ENCODE results near the gene ICE1.
"Not testable (repeated sequence)": the region's sequence is repeated elsewhere in the genome, so short reads cannot be mapped to it uniquely, and the experiment has no call there.

The ICE1 gene

DNA sequence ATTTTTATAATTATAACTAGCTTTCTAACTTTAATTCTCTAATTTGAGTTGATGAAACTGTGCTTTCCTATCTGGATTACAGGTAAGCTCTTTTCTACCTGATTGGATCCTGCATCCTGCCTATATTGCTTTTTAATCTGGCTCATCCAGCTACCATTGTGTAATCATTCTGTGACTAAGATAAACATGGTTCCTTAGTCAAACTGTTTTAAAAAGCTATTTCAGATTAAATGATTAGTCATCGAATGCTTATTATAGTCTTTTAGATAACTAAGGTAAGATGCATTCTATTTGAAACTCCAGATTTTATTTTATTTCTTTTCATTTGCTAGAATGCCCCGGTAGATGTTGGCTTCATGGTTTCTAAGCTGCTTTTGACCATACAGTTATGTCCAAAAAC lies 50.7 kb downstream of the ICE1 start:
- no peaks in the 10 kb centered on the region for H3K27me3 ChIP-seq (ENCODE audit: insufficient read depth, low read length)
- H3K4me3 ChIP-seq (ENCODE audit: low read length): no peak overlapping the region
- H3K4me1 ChIP-seq (ENCODE audit: insufficient read depth, low read length): no peaks in the 10 kb centered on the region
- H3K36me3 ChIP-seq (ENCODE audit: insufficient read depth, low read length): peaks cover 42% of the 10 kb centered on the region
- H3K9me3 ChIP-seq (ENCODE audit: low read length): no peaks in the 10 kb centered on the region
- no peak overlapping the region for H2AFZ ChIP-seq (ENCODE audit: low read depth, low read length)

- H2AFZ ChIP-seq (ENCODE audit: low read depth, low read length): no peak overlapping the region
- peaks cover 41% of the 10 kb centered on the region for H3K36me3 ChIP-seq (ENCODE audit: insufficient read depth, low read length)
- no peaks in the 10 kb centered on the region for H3K9me3 ChIP-seq (ENCODE audit: low read length)
- H3K27me3 ChIP-seq (ENCODE audit: insufficient read depth, low read length): no peaks in the 10 kb centered on the region
- H3K4me3 ChIP-seq (ENCODE audit: low read length): no peak overlapping the region
- H3K4me1 ChIP-seq (ENCODE audit: insufficient read depth, low read length): no peaks in the 10 kb centered on the region
Measured at GRCh38 chr5:5474961-5475360, 52.5 kb downstream of the ICE1 start.

GRCh38 chr5:5475975-5476374 lies 53.5 kb downstream of the ICE1 start:
- no peaks in the 10 kb centered on the region for H3K9me3 ChIP-seq (ENCODE audit: low read length)
- H3K36me3 ChIP-seq (ENCODE audit: insufficient read depth, low read length): peaks cover 41% of the 10 kb centered on the region
- H3K4me3 ChIP-seq (ENCODE audit: low read length): no peak overlapping the region
- H3K4me1 ChIP-seq (ENCODE audit: insufficient read depth, low read length): no peaks in the 10 kb centered on the region
- H3K27me3 ChIP-seq (ENCODE audit: insufficient read depth, low read length): no peaks in the 10 kb centered on the region
- H2AFZ ChIP-seq (ENCODE audit: low read depth, low read length): no peak overlapping the region

- H3K9me3 ChIP-seq (ENCODE audit: low read length); H3K4me1 ChIP-seq (ENCODE audit: insufficient read depth, low read length); H3K27me3 ChIP-seq (ENCODE audit: insufficient read depth, low read length); H2AFZ ChIP-seq (ENCODE audit: low read depth, low read length); H3K4me3 ChIP-seq (ENCODE audit: low read length): not testable (repeated sequence)
- H3K36me3 ChIP-seq (ENCODE audit: insufficient read depth, low read length): peaks cover 43% of the 10 kb centered on the region
Measured at GRCh38 chr5:5479578-5479977, 57.1 kb downstream of the ICE1 start.

DNA sequence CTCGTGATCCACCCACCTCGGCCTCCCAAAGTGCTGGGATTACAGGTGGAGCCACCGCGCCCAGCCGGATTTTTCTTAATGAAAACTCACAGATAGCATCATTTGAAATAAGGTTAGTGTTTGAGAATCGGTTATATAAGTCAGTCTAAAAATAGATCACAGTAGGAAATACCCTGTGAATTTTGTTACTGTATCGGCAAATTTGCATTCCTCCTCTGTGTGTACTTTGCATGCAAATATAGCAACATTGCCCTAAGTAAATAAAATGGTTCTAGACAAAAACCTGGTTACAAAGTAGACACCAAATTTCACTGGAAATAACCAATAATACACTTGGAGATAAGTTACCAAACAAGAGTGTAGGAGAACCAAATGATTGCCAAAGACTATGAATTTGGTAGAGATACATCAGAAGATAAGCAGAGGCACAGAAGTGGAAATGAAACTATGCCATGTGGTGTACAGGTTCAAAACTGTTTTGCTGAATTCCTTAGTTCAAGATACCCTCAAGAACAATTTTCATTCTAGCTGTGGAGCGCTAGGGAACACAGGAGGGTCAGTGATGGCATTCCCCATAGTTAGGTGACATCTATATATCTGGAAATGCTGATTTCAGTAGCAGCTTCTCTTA lies 58.1 kb downstream of the ICE1 start:
- peaks cover 37% of the 10 kb centered on the region for H3K36me3 ChIP-seq (ENCODE audit: insufficient read depth, low read length)
- no peak overlapping the region for H3K4me3 ChIP-seq (ENCODE audit: low read length)
- no peaks in the 10 kb centered on the region for H3K27me3 ChIP-seq (ENCODE audit: insufficient read depth, low read length)
- no peaks in the 10 kb centered on the region for H3K4me1 ChIP-seq (ENCODE audit: insufficient read depth, low read length)
- no peaks in the 10 kb centered on the region for H3K9me3 ChIP-seq (ENCODE audit: low read length)
- no peak overlapping the region for H2AFZ ChIP-seq (ENCODE audit: low read depth, low read length)

DNA sequence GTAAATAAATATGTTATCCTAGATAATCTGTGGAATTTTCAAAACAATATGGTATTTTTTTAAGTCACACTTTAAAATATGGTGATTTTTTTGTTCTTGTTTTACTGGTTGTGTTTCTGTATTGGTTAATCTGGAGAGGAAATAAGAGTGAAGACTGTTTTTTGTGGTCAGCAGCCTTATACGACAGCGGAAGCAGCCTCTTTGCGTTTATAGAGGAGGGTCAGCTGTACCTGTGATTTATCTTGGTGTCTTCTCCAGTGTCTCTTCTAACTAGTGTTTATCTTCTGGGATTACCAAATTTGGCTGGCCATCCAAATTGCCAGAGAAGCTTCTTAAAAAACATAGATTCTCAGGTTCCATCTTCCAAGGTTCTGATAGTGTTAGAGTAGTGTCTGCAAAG lies 58.7 kb downstream of the ICE1 start:
- Histone ChIP-seq H3K36me3 (ENCODE audit: insufficient read depth, low read length) (peaks cover 36% of the 10 kb centered on the region), H3K9me3 (ENCODE audit: low read length) (no peaks in the 10 kb centered on the region), H3K4me1 (ENCODE audit: insufficient read depth, low read length) (no peaks in the 10 kb centered on the region), H2AFZ (ENCODE audit: low read depth, low read length) (no peak overlapping the region), H3K27me3 (ENCODE audit: insufficient read depth, low read length) (no peaks in the 10 kb centered on the region), H3K4me3 (ENCODE audit: low read length) (no peak overlapping the region)

DNA sequence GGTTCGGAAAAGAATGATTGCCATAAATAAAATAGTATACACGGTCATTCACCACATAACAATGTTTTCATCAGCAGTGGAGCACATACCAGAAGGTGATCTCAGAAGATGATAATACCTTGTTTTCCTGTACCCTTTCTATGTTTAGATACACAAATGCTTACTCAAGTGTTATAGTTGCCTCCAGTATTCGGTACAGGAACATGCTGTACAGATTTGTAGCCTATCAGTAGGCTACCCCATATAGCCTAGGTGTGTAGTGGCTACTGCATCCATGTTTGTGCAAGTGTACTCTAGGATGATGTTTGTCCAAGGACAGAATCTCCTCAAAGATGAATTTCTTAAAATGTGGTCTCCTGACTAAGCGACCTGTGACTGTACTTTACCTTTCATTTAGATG lies 59.2 kb downstream of the ICE1 start:
- H2AFZ ChIP-seq (ENCODE audit: low read depth, low read length): no peak overlapping the region
- H3K4me1 ChIP-seq (ENCODE audit: insufficient read depth, low read length): no peaks in the 10 kb centered on the region
- peaks cover 36% of the 10 kb centered on the region for H3K36me3 ChIP-seq (ENCODE audit: insufficient read depth, low read length)
- H3K9me3 ChIP-seq (ENCODE audit: low read length): no peaks in the 10 kb centered on the region
- H3K27me3 ChIP-seq (ENCODE audit: insufficient read depth, low read length): no peaks in the 10 kb centered on the region
- H3K4me3 ChIP-seq (ENCODE audit: low read length): no peak overlapping the region

DNA sequence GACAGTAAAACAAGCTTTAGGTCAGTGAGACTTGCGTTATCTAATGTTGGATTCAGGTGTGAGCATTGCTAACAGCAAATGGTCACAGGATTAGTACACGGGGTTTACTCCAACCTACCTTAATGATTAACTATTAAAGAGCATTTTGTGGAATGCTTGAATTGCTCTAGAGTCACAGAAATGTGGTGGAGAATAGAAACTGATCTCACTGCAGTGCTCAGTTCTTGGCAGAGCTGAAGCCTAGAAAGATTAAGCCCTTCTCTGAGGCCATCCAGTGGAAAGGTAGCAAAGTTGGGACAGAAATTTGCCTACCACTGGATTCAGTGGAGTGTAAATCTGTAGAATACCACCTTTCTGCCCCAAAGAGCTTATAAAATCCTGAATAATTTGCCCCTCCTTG lies 60.9 kb downstream of the ICE1 start:
- Histone ChIP-seq H3K4me1 (ENCODE audit: insufficient read depth, low read length) (no peaks in the 10 kb centered on the region), H2AFZ (ENCODE audit: low read depth, low read length) (no peak overlapping the region), H3K36me3 (ENCODE audit: insufficient read depth, low read length) (peaks cover 34% of the 10 kb centered on the region), H3K9me3 (ENCODE audit: low read length) (no peaks in the 10 kb centered on the region), H3K27me3 (ENCODE audit: insufficient read depth, low read length) (no peaks in the 10 kb centered on the region), H3K4me3 (ENCODE audit: low read length) (no peak overlapping the region)

- no peak overlapping the region for H2AFZ ChIP-seq (ENCODE audit: low read depth, low read length)
- no peak overlapping the region for H3K4me3 ChIP-seq (ENCODE audit: low read length)
- no peaks in the 10 kb centered on the region for H3K27me3 ChIP-seq (ENCODE audit: insufficient read depth, low read length)
- peaks cover 32% of the 10 kb centered on the region for H3K36me3 ChIP-seq (ENCODE audit: insufficient read depth, low read length)
- no peaks in the 10 kb centered on the region for H3K9me3 ChIP-seq (ENCODE audit: low read length)
- H3K4me1 ChIP-seq (ENCODE audit: insufficient read depth, low read length): no peaks in the 10 kb centered on the region
Measured at GRCh38 chr5:5483880-5484598, 61.6 kb downstream of the ICE1 start.

DNA sequence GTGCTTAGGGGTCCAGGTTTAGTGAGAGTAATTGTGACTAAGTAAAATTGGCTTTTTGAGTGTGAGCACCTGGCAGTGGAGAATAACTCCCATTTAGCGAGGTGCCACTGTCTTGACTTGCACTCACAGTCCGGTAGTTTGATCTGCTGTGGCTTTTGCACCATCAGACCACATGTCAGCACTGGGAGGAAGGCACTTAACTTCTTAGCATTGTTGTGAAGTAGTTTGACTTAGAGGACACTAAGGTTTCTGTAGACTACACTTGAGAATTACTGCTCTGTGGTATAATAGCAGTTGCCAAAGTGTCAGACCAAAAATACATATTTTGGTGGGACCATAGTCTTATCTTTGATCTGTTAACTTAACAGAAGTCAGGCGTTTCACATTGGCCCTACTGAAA lies 63.6 kb downstream of the ICE1 start:
- no peaks in the 10 kb centered on the region for H3K4me1 ChIP-seq (ENCODE audit: insufficient read depth, low read length)
- no peaks in the 10 kb centered on the region for H3K9me3 ChIP-seq (ENCODE audit: low read length)
- no peaks in the 10 kb centered on the region for H3K27me3 ChIP-seq (ENCODE audit: insufficient read depth, low read length)
- H3K4me3 ChIP-seq (ENCODE audit: low read length): no peak overlapping the region
- no peak overlapping the region for H2AFZ ChIP-seq (ENCODE audit: low read depth, low read length)
- peaks cover 40% of the 10 kb centered on the region for H3K36me3 ChIP-seq (ENCODE audit: insufficient read depth, low read length)

DNA sequence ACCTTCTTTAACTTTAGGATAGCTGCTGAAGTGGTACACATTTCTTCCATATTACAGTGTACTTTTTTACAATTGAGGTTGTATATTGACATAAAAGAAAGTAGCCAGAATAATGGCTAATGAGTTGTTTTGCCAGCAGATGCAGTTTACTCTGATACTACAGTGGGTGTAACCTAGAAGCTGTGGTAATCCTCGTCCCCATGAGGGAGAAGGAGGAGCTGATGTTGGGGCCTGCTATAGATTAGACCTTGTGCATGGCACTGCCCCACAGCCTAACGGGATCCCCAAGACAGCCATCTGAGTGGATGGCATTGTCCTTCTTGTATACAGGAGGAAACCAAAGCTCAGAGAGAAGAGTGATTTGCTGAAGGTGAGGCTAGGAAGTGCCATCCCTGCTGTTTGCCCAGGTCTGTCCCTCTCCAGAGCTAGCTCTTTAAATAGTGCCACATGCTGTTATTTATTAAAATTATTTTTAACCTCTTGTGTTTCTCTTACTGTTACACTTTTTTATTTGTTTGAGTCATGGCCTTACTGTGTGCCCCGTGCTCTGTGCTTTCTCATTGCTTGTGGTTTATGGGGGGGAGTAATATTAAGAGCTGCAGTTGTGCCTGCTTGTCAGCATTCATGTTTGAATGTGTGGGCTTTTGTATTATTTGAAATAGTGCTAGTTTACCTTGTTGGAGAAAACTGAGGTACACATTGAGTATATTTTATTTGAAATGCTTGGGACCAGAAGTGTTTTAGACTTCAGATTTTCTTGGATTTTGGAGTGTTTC lies 65.3 kb downstream of the ICE1 start:
- no peaks in the 10 kb centered on the region for H3K9me3 ChIP-seq (ENCODE audit: low read length)
- no peaks in the 10 kb centered on the region for H3K4me1 ChIP-seq (ENCODE audit: insufficient read depth, low read length)
- H3K27me3 ChIP-seq (ENCODE audit: insufficient read depth, low read length): no peaks in the 10 kb centered on the region
- peaks cover 33% of the 10 kb centered on the region for H3K36me3 ChIP-seq (ENCODE audit: insufficient read depth, low read length)
- no peak overlapping the region for H3K4me3 ChIP-seq (ENCODE audit: low read length)
- no peak overlapping the region for H2AFZ ChIP-seq (ENCODE audit: low read depth, low read length)

DNA sequence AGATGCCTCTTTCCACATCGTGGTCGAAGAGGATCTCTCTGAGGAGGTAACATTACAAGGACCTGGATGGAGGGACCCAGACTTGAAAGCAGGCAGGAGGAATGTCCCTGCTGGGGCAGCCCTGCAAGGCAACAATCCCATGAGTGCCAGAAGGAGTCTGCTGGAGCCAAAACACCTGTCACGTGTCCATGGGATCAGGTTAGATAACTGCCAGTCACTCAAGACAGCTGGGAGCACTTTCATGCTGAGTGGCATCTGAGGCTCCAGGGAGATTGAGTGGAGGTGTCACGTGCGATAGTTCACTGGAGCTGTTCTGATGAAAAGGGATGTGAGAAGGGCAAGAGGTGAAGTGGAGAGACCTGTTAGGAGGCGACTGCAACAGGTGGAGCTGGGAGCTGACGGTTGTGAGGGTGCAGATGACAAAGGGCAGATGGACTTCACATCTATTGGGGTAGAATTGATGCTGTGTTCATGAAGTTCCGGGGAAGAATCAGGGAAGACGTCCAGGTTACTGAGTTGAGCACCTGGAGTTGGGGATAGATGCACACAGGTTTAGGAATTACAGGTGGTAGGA lies 68.4 kb downstream of the ICE1 start:
- Histone ChIP-seq H2AFZ (ENCODE audit: low read depth, low read length) (no peak overlapping the region), H3K9me3 (ENCODE audit: low read length) (no peaks in the 10 kb centered on the region), H3K4me1 (ENCODE audit: insufficient read depth, low read length) (no peaks in the 10 kb centered on the region), H3K4me3 (ENCODE audit: low read length) (no peak overlapping the region), H3K27me3 (ENCODE audit: insufficient read depth, low read length) (no peaks in the 10 kb centered on the region), H3K36me3 (ENCODE audit: insufficient read depth, low read length) (peaks cover 25% of the 10 kb centered on the region)

Measured in neuron (in vitro differentiated cells).